ENCODE results near the gene DYNLRB2.

Gene DYNLRB2

GRCh38 chr16:80552277-80552676 lies 11.5 kb downstream of the DYNLRB2 start:
- DNase-seq (ENCODE audit: low read depth in 3 of 3): no peak

GRCh38 chr16:80554033-80554432 lies 13.2 kb downstream of the DYNLRB2 start:
- no peak for DNase-seq (ENCODE audit: low read depth in 3 of 3)

- no peak for DNase-seq (ENCODE audit: low read depth in 3 of 3)
Observed at GRCh38 chr16:80556481-80556880, 15.7 kb downstream of the DYNLRB2 start.

GRCh38 chr16:80557037-80557436 lies 16.2 kb downstream of the DYNLRB2 start:
- no peak for DNase-seq (ENCODE audit: low read depth in 3 of 3)

- no peak for DNase-seq (ENCODE audit: low read depth in 3 of 3)
Observed at GRCh38 chr16:80559369-80559768, 18.6 kb downstream of the DYNLRB2 start.

- DNase-seq (ENCODE audit: low read depth in 3 of 3): no peak
Observed at GRCh38 chr16:80563066-80563465, 22.3 kb downstream of the DYNLRB2 start.

- no peak for DNase-seq (ENCODE audit: low read depth in 3 of 3)
Observed at GRCh38 chr16:80564394-80564793, 23.6 kb downstream of the DYNLRB2 start.

- DNase-seq (ENCODE audit: low read depth in 3 of 3): peak; percentile 44 to 81 (median 71)
Observed at GRCh38 chr16:80569440-80570105, 28.8 kb downstream of the DYNLRB2 start.

- DNase-seq (ENCODE audit: low read depth in 3 of 3): no peak
Observed at GRCh38 chr16:80570106-80570478, 29.3 kb downstream of the DYNLRB2 start.

- DNase-seq (ENCODE audit: low read depth in 3 of 3): no peak
Observed at GRCh38 chr16:80573700-80574120, 32.9 kb downstream of the DYNLRB2 start.

GRCh38 chr16:80576343-80576912 lies 35.6 kb downstream of the DYNLRB2 start:
- DNase-seq (ENCODE audit: low read depth in 3 of 3): no peak

GRCh38 chr16:80577485-80578280 lies 36.9 kb downstream of the DYNLRB2 start:
- DNase-seq (ENCODE audit: low read depth in 3 of 3): no peak

GRCh38 chr16:80580109-80580832 lies 39.5 kb downstream of the DYNLRB2 start:
- peak; percentile 50 to 71 (median 51) for DNase-seq (ENCODE audit: low read depth in 3 of 3)

- peak; percentile 31 to 50 (median 40) for DNase-seq (ENCODE audit: low read depth in 3 of 3)
Observed at GRCh38 chr16:80583466-80583865, 42.7 kb downstream of the DYNLRB2 start.

GRCh38 chr16:80585764-80586163 lies 45.0 kb downstream of the DYNLRB2 start:
- DNase-seq (ENCODE audit: low read depth in 3 of 3): no peak

GRCh38 chr16:80586476-80586875 lies 45.7 kb downstream of the DYNLRB2 start:
- DNase-seq (ENCODE audit: low read depth in 3 of 3): no peak

GRCh38 chr16:80587071-80587470 lies 46.3 kb downstream of the DYNLRB2 start:
- DNase-seq (ENCODE audit: low read depth in 3 of 3): no peak

GRCh38 chr16:80591071-80591915 lies 50.5 kb downstream of the DYNLRB2 start:
- no peak for DNase-seq (ENCODE audit: low read depth in 3 of 3)

- DNase-seq (ENCODE audit: low read depth in 3 of 3): no peak
Observed at GRCh38 chr16:80592273-80592672, 51.5 kb downstream of the DYNLRB2 start.

- no peak for DNase-seq (ENCODE audit: low read depth in 3 of 3)
Observed at GRCh38 chr16:80594756-80595155, 54.0 kb downstream of the DYNLRB2 start.

- DNase-seq (ENCODE audit: low read depth in 3 of 3): no peak
Observed at GRCh38 chr16:80596507-80597207, 55.9 kb downstream of the DYNLRB2 start.

All from stimulated activated CD4-positive, alpha-beta T cell treated with anti-CD3 and anti-CD28 coated beads, TNF-alpha, amount 100 ng/mL, for 48 hours (primary cell).